MM.1S (cell line): ENCODE data around the gene UBIAD1.

Experiments used
- DNase-seq: peaks from one replicate; pipeline ENCODE4 v3.0.0-alpha.2; 2015
- H2AFZ ChIP-seq: fragments of 300-600 bp; sonication (generic); 2 replicates; pipeline ENCODE4 v1.6.0; 2016; ENCODE audit warnings: antibody characterized with exemption, low read length
- H3F3A ChIP-seq: fragments of 300-600 bp; sonication (generic); 2 replicates; pipeline ENCODE4 v1.6.1; 2016; ENCODE audit warnings: mild to moderate bottlenecking, antibody characterized with exemption, low read length, moderate library complexity, mixed read lengths; ENCODE audit not compliant: insufficient read depth
- H3K27ac ChIP-seq: fragments of 300-600 bp; sonication (generic); 2 replicates; pipeline ENCODE4 v1.5.1; 2016; ENCODE audit warnings: mild to moderate bottlenecking, low read length
- H3K27me3 ChIP-seq: fragments of 300-600 bp; sonication (generic); replicated peaks from 2 replicates; pipeline ENCODE4 v1.6.0; 2016; ENCODE audit warnings: low read length; ENCODE audit not compliant: insufficient read depth
- H3K36me3 ChIP-seq: fragments of 300-600 bp; sonication (generic); replicated peaks from 2 replicates; pipeline ENCODE4 v1.6.1; 2016; ENCODE audit warnings: mild to moderate bottlenecking, low read length, mixed read lengths; ENCODE audit not compliant: insufficient read depth
- H3K4me1 ChIP-seq: fragments of 300-600 bp; sonication (generic); 2 replicates; pipeline ENCODE4 v1.6.1; 2016; ENCODE audit warnings: low read length, mixed read lengths
- H3K4me2 ChIP-seq: fragments of 300-600 bp; sonication (generic); 2 replicates; pipeline ENCODE4 v1.6.0; 2016; ENCODE audit warnings: low read depth, low read length
- H3K4me3 ChIP-seq: fragments of 300-600 bp; sonication (generic); 2 replicates; pipeline ENCODE4 v1.5.1; 2016; ENCODE audit warnings: low read length, mixed read lengths
- H3K79me2 ChIP-seq: fragments of 300-600 bp; sonication (generic); 2 replicates; pipeline ENCODE4 v1.6.1; 2016; ENCODE audit warnings: mixed run types, low read length, mixed read lengths
- H3K9ac ChIP-seq: fragments of 300-600 bp; sonication (generic); 2 replicates; pipeline ENCODE4 v1.6.1; 2016; ENCODE audit warnings: low read length, mixed read lengths
- H3K9me2 ChIP-seq: fragments of 300-600 bp; sonication (generic); replicated peaks from 2 replicates; pipeline ENCODE4 v1.6.1; 2016; ENCODE audit warnings: mild to moderate bottlenecking, low read length, mixed read lengths; ENCODE audit not compliant: insufficient read depth
- H3K9me3 ChIP-seq: fragments of 300-600 bp; sonication (generic); replicated peaks from 2 replicates; pipeline ENCODE4 v1.6.1; 2016; ENCODE audit warnings: mild to moderate bottlenecking, low read length, mixed read lengths; ENCODE audit not compliant: insufficient read depth
- H4K20me1 ChIP-seq: fragments of 300-600 bp; sonication (generic); 2 replicates; pipeline ENCODE4 v1.6.1; 2016; ENCODE audit warnings: mild to moderate bottlenecking, low read length, moderate library complexity, mixed read lengths; ENCODE audit not compliant: insufficient read depth
- EZH2 ChIP-seq: fragments of 300-600 bp; sonication (generic); optimal IDR thresholded peaks from 2 replicates; pipeline ENCODE3; 2017; ENCODE audit warnings: low read depth, mild to moderate bottlenecking, antibody characterized with exemption, low read length, mixed read lengths
- EZH2phosphoT487 ChIP-seq: fragments of 300-600 bp; sonication (generic); IDR thresholded peaks from 2 replicates; pipeline ENCODE4 v1.6.1; 2018; ENCODE audit warnings: antibody characterized with exemption, low read length
- TF ChIP-seq, protein P1 (sequence below): fragments of 300-600 bp; sonication (generic); IDR thresholded peaks from 2 replicates; pipeline ENCODE4 v1.5.1; 2016; ENCODE audit warnings: antibody characterized with exemption, low read length, mixed read lengths

Gene UBIAD1

DNA sequence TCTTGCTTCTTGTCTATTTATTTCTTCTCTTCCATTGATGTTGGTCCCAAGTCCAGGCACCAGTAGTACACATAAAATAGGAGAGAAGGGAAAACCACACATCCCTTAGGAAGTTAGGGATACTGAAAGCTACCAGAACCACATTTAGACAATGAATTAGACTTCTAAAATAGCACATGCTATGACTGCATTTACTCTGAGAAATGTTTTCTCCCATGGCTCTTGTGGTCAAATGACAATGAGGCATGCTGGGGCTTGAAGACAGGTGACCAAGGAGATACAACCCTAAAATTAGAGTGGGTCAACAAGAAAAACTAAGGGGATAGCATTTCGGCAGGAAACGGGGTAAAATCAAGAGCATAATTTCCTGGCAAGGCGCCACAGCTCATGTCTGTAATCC, 27.8 kb upstream of the UBIAD1 start:
- no peak overlapping the region for H3K27ac ChIP-seq
- no peaks in the 10 kb centered on the region for H3F3A ChIP-seq

DNA sequence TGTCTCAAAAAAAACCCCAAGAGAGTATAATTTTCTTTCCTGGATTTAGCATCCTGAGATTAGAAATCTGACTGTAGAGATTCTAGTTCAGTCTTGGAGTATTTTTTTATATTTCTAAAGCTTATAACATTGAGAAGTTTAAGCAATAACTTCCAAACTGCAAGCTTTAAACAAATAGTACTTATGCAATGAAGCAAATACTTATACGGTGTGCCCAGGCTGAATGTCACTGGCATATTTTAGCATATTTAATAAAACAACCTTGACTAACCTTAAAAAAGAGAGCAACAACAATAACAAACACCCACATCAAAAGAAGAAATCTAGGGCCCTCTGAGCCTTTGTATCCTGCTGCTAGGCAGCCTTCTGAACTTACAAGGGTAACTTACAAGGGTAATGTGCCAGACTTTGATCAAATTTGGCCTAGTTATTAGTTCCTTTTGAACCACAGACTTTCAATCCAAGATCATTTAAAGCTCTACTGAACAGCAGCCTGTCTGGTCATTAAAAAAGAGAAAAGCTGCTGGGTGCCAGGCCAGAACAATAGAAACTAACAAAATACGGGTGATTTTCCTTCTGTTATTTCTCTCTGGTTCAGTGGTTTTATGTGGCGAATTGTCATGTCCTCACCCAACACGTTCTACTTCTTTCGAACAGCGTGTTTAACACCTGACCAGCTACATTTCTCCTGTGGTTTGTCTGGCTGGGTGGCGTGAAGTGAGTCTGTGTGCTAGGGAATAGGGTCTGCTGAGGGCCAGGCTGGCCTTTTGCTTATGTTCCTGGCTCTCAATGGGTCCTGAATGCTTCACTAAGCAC, 26.9 kb upstream of the UBIAD1 start:
- Histone ChIP-seq H3F3A (no peaks in the 10 kb centered on the region), H3K36me3 (peaks cover 3% of the 10 kb centered on the region; the same call in 1 of the 2 replicates), H3K4me1 (no peaks in the 10 kb centered on the region), H3K27ac (no peak overlapping the region), H3K4me3 (no peak overlapping the region), H2AFZ (no peak overlapping the region), H3K9ac (no peak overlapping the region), H3K9me2 (no peaks in the 10 kb centered on the region), H3K27me3 (no peaks in the 10 kb centered on the region), H4K20me1 (0 out of 2 replicates have a peak, but pooled peaks cover 3% of the 10 kb centered on the region), H3K9me3 (no peaks in the 10 kb centered on the region), H3K4me2 (no peak overlapping the region), H3K79me2 (no peaks in the 10 kb centered on the region)
- TF ChIP-seq, protein P1, sequence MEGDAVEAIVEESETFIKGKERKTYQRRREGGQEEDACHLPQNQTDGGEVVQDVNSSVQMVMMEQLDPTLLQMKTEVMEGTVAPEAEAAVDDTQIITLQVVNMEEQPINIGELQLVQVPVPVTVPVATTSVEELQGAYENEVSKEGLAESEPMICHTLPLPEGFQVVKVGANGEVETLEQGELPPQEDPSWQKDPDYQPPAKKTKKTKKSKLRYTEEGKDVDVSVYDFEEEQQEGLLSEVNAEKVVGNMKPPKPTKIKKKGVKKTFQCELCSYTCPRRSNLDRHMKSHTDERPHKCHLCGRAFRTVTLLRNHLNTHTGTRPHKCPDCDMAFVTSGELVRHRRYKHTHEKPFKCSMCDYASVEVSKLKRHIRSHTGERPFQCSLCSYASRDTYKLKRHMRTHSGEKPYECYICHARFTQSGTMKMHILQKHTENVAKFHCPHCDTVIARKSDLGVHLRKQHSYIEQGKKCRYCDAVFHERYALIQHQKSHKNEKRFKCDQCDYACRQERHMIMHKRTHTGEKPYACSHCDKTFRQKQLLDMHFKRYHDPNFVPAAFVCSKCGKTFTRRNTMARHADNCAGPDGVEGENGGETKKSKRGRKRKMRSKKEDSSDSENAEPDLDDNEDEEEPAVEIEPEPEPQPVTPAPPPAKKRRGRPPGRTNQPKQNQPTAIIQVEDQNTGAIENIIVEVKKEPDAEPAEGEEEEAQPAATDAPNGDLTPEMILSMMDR: no peak
- TF ChIP-seq EZH2phosphoT487: no peak
- TF ChIP-seq EZH2: no peak
- DNase-seq: no peak

More for the DNA sequence above, 27.8 kb upstream of the UBIAD1 start:
- H3K4me3 ChIP-seq: no peak overlapping the region
- no peak overlapping the region for H3K4me2 ChIP-seq
- no peaks in the 10 kb centered on the region for H3K9me3 ChIP-seq
- no peak overlapping the region for H3K9ac ChIP-seq
- no peaks in the 10 kb centered on the region for H3K27me3 ChIP-seq
- H3K79me2 ChIP-seq: no peaks in the 10 kb centered on the region
- TF ChIP-seq EZH2phosphoT487: no peak
- no peak for TF ChIP-seq EZH2
- TF ChIP-seq, protein P1: no peak
- no peaks in the 10 kb centered on the region for H3K4me1 ChIP-seq
- DNase-seq: peak; percentile 7
- H2AFZ ChIP-seq: no peak overlapping the region
- peaks cover 3% of the 10 kb centered on the region; the same call in 1 of the 2 replicates for H3K36me3 ChIP-seq
- no peaks in the 10 kb centered on the region for H3K9me2 ChIP-seq
- 0 out of 2 replicates have a peak, but pooled peaks cover 3% of the 10 kb centered on the region for H4K20me1 ChIP-seq

DNA sequence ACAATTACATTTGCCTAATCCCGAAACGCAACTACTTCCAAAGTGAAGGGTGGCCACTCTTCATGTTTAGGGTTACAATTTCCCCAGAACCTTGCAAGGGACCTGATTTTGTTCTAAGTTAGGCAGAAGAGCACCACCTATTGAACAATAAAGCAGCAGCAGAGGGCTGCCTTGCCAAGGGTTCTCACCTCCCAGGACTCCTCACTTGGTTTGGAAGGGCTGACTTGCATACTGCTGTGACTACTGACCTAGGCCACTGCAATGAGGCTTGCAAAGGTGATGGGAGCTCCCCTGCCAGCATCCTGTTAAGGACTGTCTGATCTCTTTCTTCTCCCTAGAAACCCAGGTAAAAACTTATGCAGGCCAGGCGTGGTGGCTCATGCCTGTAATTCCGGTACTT, 24.8 kb upstream of the UBIAD1 start:
- no peaks in the 10 kb centered on the region; the same call in 1 of the 2 replicates for H3K36me3 ChIP-seq
- no peaks in the 10 kb centered on the region for H3K9me3 ChIP-seq
- H3F3A ChIP-seq: no peaks in the 10 kb centered on the region
- H3K79me2 ChIP-seq: no peaks in the 10 kb centered on the region
- no peak overlapping the region for H3K9ac ChIP-seq
- no peaks in the 10 kb centered on the region for H4K20me1 ChIP-seq
- H3K4me1 ChIP-seq: no peaks in the 10 kb centered on the region
- no peak overlapping the region for H3K4me2 ChIP-seq
- H3K4me3 ChIP-seq: no peak overlapping the region
- H3K27ac ChIP-seq: no peak overlapping the region
- H3K27me3 ChIP-seq: no peaks in the 10 kb centered on the region
- no peak for DNase-seq
- H2AFZ ChIP-seq: no peak overlapping the region
- TF ChIP-seq EZH2phosphoT487 (no peak), EZH2 (no peak)
- TF ChIP-seq, protein P1: no peak
- H3K9me2 ChIP-seq: no peaks in the 10 kb centered on the region
